Liver (tissue), 9 donors: ENCODE results near the gene FBN2. TPM values are rescaled to one million over a fixed set of nuclear protein-coding genes. Genes with fewer than 3 reads are reported as not detected.

Experiments
- DNase-seq: peaks from one replicate; pipeline ENCODE4 v3.0.0-alpha.2; 2017; ENCODE audit warnings: low spot score
- H3K27ac ChIP-seq, 2 donors: one replicate each; pipeline ENCODE4 v1.7.0; 2013; ENCODE audit warnings: inconsistent platforms in 2 of 2, low read length in 2 of 2, control low read depth in 1 of 2, low read depth in 1 of 2, mild to moderate bottlenecking in 1 of 2
- H3K27me3 ChIP-seq, 4 donors: one replicate each; pipeline versions ENCODE4 v1.6.1 to v1.7.0; 2013; ENCODE audit warnings: low read length in 3 of 4, inconsistent platforms in 1 of 4, mild to moderate bottlenecking in 1 of 4, moderate library complexity in 1 of 4; ENCODE audit not compliant: control insufficient read depth in 4 of 4, insufficient read depth in 4 of 4
- H3K36me3 ChIP-seq, 4 donors: one replicate each; pipeline versions ENCODE4 v1.6.1 to v1.7.0; 2013; ENCODE audit warnings: low read length in 3 of 4, mild to moderate bottlenecking in 3 of 4, low read depth in 1 of 4, moderate library complexity in 1 of 4; ENCODE audit not compliant: control insufficient read depth in 4 of 4, insufficient read depth in 3 of 4
- H3K4me1 ChIP-seq, 4 donors: one replicate each; pipeline versions ENCODE4 v1.6.1 to v1.7.0; 2013; ENCODE audit warnings: low read length in 3 of 4, mild to moderate bottlenecking in 3 of 4, moderate library complexity in 1 of 4; ENCODE audit not compliant: control insufficient read depth in 4 of 4, insufficient read depth in 4 of 4
- H3K4me3 ChIP-seq, 3 donors: one replicate each; pipeline versions ENCODE4 v1.6.1 to v1.7.0; 2013; ENCODE audit warnings: low read length in 3 of 3, control low read depth in 1 of 3, low read depth in 1 of 3, mild to moderate bottlenecking in 1 of 3
- H3K9ac ChIP-seq, 2 donors: one replicate each; pipeline ENCODE4 v1.7.0; 2013; ENCODE audit warnings: low read length in 2 of 2, mild to moderate bottlenecking in 2 of 2, moderate library complexity in 2 of 2, control low read depth in 1 of 2, low read depth in 1 of 2
- H3K9me3 ChIP-seq, 4 donors: one replicate each; pipeline versions ENCODE4 v1.6.1 to v1.7.0; 2013; ENCODE audit warnings: low read length in 3 of 4; ENCODE audit not compliant: control insufficient read depth in 4 of 4
- EGR1 ChIP-seq, 2 donors: IDR thresholded peaks; 2 replicates each; pipeline ENCODE4 v1.6.1; 2016 to 2018; ENCODE audit warnings: antibody characterized with exemption in 2 of 2, low read depth in 2 of 2
- FOXA1 ChIP-seq: IDR thresholded peaks from 2 replicates; pipeline ENCODE4 v1.6.1; 2016; ENCODE audit warnings: antibody characterized with exemption
- GABPA ChIP-seq, 2 donors: IDR thresholded peaks in 1 of 2; conservative IDR thresholded peaks in 1 of 2; 2 replicates each; pipeline ENCODE4 v1.6.1; 2016; ENCODE audit warnings: antibody characterized with exemption in 2 of 2, mild to moderate bottlenecking in 1 of 2, moderate library complexity in 1 of 2
- HNF4A ChIP-seq, 2 donors: conservative IDR thresholded peaks; 2 replicates each; pipeline ENCODE4 v1.6.1; 2016; ENCODE audit warnings: antibody characterized with exemption in 2 of 2, mild to moderate bottlenecking in 2 of 2
- HNF4G ChIP-seq: IDR thresholded peaks from 2 replicates; pipeline ENCODE4 v1.6.1; 2016; ENCODE audit warnings: antibody characterized with exemption
- JUND ChIP-seq, 2 donors: IDR thresholded peaks; 2 replicates each; pipeline ENCODE4 v1.6.1; 2016; ENCODE audit warnings: antibody characterized with exemption in 2 of 2
- MAX ChIP-seq: IDR thresholded peaks from 2 replicates; pipeline ENCODE4 v1.6.1; 2016; ENCODE audit warnings: antibody characterized with exemption
- NR2F2 ChIP-seq: IDR thresholded peaks from 2 replicates; pipeline ENCODE4 v1.6.1; 2016; ENCODE audit warnings: antibody characterized with exemption
- RAD21 ChIP-seq, 2 donors: IDR thresholded peaks; 2 replicates each; pipeline ENCODE4 v1.6.1; 2016; ENCODE audit warnings: antibody characterized with exemption in 2 of 2, mild to moderate bottlenecking in 2 of 2
- RXRA ChIP-seq, 2 donors: IDR thresholded peaks; 2 replicates each; pipeline ENCODE4 v1.6.1; 2017 to 2018; ENCODE audit warnings: antibody characterized with exemption in 2 of 2, mild to moderate bottlenecking in 1 of 2
- SP1 ChIP-seq: IDR thresholded peaks from 2 replicates; pipeline ENCODE4 v1.6.1; 2018; ENCODE audit warnings: antibody characterized with exemption, mild to moderate bottlenecking
- TAF1 ChIP-seq: conservative IDR thresholded peaks from 2 replicates; pipeline ENCODE4 v1.6.1; 2016; ENCODE audit warnings: antibody characterized with exemption, mild to moderate bottlenecking
- YY1 ChIP-seq: IDR thresholded peaks from 2 replicates; pipeline ENCODE4 v1.6.1; 2016; ENCODE audit warnings: antibody characterized with exemption, mild to moderate bottlenecking
- WGBS: extraction: QIAGEN DNeasy Blood & Tissue Kit; methylation state at CpG from one replicate; pipeline ENCODE4 v1.1.7; 2013; 5-methylcytosine and 5-hydroxymethylcytosine counted together
- polyA plus RNA-seq, 2 donors: library from polyadenylated mRNA; stranded (reverse) in 1 of 2; unstranded in 1 of 2; fragments of 200-250 nt in 1 of 2; fragments of >200 nt in 1 of 2; fragmentation: Nextera tagmentation in 1 of 2; extraction: Ambion mirVana in 1 of 2; gene quantifications; one replicate each; pipeline versions ENCODE4 v1.2.1 to v1.2.3, GENCODE V29; 2013 to 2015
- total RNA-seq, 2 donors: library from RNA; depleted of rRNA; stranded (reverse); fragments of >200 nt; gene quantifications; one replicate each; pipeline ENCODE4 v1.2.3, GENCODE V29; 2014
- TF ChIP-seq, protein P1 (sequence below): IDR thresholded peaks from 2 replicates; pipeline ENCODE4 v1.6.1; 2016; ENCODE audit warnings: antibody characterized with exemption, mild to moderate bottlenecking
- TF ChIP-seq, protein P2 (sequence below): fragments of 150-350 bp; IDR thresholded peaks from 2 replicates; pipeline ENCODE4 v1.5.1; 2017; ENCODE audit warnings: improper control_type of control experiment, low read depth, low read length; ENCODE audit not compliant: missing input control
- donor health status: healthy.
- donor health status: healthy.
- donor health status: healthy.
- donor health status: healthy.
- donor health status: healthy.

The FBN2 gene
- total and polyA plus RNA-seq, 4 donors, result 0.08 to 4.1 (median 0.47) TPM

DNA sequence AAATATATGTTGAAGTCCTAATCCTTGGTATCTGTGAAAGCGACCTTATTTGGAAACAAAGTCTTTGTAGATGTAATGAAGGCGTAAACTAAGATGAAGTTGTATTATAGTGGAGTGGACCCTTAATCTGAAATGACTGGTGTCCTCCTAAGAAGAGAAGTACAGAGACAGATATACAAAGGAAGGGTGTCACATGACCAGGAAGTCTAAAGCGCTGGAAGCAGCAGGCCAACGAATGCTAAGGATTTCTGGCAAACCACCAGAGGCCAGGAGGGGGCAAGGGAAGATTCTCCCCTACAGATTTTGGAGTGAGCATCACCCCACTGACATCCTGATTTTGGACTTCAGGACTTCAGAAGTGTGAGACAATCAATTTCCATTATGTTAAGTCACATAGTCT is 292.1 kb downstream of the FBN2 start:
- Histone ChIP-seq H3K4me3 (no peak overlapping the region), H3K27me3 (no peaks in the 10 kb centered on the region), H3K9ac (no peak overlapping the region), H3K4me1 (no peaks in the 10 kb centered on the region), H3K36me3 (no peaks in the 10 kb centered on the region), H3K27ac (no peak overlapping the region), H3K9me3 (no peaks in the 10 kb centered on the region)
- WGBS, result 79% methylated on average over 4 of the region's 4 CpGs
- TF ChIP-seq TAF1, result no peak
- no peak for TF ChIP-seq HNF4A (conservative IDR thresholded peaks at IDR 0.05)
- no peak for TF ChIP-seq GABPA (IDR thresholded peaks at IDR 0.05 in 1 of 2, conservative IDR thresholded peaks at IDR 0.05 in 1 of 2)
- TF ChIP-seq HNF4G, result no peak
- no peak for TF ChIP-seq FOXA1
- no peak for TF ChIP-seq NR2F2
- DNase-seq, result no peak

DNA sequence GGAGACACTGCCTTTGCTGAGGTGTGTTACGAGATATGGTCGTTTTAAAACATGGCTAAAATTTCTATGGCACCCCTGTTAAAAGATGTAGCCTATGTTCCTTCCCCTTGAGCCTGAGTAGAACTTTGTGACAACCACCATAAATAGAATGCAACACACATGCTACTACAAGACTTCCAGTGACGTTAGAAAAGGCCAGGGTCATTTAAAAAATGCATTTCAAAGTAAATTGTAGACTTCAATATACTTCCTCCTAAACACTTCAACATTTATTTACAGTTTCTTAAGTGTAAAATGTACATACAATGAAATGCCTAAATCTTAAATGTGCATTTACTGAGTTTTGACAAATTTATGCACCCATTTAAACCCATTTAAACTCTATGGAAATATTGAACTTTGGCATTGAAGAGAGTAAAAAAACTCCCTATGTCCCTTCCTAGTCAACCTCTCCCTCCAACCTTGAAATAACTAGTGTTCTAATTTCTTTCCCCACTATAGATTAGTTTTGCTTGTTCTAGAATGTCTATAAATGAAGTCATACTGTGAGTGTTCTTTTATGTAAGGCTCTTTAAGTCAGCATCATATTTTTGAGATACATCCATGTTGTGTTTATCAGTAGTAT is 294.0 kb downstream of the FBN2 start:
- WGBS, result 68% methylated on average over 3 of the region's 3 CpGs
- Histone ChIP-seq H3K4me1 (no peaks in the 10 kb centered on the region), H3K9me3 (no peaks in the 10 kb centered on the region), H3K36me3 (no peaks in the 10 kb centered on the region), H3K27me3 (peaks cover 0 to 4% (median 0%) of the 10 kb centered on the region in 4 donors), H3K4me3 (no peak overlapping the region), H3K9ac (no peak overlapping the region), H3K27ac (no peak overlapping the region)
- TF ChIP-seq HNF4A (conservative IDR thresholded peaks at IDR 0.05) (no peak), YY1 (no peak), SP1 (no peak), TAF1 (no peak), EGR1 (IDR thresholded peaks at IDR 0.05; ENCODE audit: low read depth in 2 of 2) (no peak), NR2F2 (no peak), FOXA1 (no peak), RAD21 (IDR thresholded peaks at IDR 0.05) (no peak), JUND (IDR thresholded peaks at IDR 0.05) (no peak), GABPA (IDR thresholded peaks at IDR 0.05 in 1 of 2, conservative IDR thresholded peaks at IDR 0.05 in 1 of 2) (no peak), RXRA (IDR thresholded peaks at IDR 0.05) (no peak), MAX (no peak)
- TF ChIP-seq, protein P1, sequence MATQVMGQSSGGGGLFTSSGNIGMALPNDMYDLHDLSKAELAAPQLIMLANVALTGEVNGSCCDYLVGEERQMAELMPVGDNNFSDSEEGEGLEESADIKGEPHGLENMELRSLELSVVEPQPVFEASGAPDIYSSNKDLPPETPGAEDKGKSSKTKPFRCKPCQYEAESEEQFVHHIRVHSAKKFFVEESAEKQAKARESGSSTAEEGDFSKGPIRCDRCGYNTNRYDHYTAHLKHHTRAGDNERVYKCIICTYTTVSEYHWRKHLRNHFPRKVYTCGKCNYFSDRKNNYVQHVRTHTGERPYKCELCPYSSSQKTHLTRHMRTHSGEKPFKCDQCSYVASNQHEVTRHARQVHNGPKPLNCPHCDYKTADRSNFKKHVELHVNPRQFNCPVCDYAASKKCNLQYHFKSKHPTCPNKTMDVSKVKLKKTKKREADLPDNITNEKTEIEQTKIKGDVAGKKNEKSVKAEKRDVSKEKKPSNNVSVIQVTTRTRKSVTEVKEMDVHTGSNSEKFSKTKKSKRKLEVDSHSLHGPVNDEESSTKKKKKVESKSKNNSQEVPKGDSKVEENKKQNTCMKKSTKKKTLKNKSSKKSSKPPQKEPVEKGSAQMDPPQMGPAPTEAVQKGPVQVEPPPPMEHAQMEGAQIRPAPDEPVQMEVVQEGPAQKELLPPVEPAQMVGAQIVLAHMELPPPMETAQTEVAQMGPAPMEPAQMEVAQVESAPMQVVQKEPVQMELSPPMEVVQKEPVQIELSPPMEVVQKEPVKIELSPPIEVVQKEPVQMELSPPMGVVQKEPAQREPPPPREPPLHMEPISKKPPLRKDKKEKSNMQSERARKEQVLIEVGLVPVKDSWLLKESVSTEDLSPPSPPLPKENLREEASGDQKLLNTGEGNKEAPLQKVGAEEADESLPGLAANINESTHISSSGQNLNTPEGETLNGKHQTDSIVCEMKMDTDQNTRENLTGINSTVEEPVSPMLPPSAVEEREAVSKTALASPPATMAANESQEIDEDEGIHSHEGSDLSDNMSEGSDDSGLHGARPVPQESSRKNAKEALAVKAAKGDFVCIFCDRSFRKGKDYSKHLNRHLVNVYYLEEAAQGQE, result no peak
- TF ChIP-seq, protein P2, sequence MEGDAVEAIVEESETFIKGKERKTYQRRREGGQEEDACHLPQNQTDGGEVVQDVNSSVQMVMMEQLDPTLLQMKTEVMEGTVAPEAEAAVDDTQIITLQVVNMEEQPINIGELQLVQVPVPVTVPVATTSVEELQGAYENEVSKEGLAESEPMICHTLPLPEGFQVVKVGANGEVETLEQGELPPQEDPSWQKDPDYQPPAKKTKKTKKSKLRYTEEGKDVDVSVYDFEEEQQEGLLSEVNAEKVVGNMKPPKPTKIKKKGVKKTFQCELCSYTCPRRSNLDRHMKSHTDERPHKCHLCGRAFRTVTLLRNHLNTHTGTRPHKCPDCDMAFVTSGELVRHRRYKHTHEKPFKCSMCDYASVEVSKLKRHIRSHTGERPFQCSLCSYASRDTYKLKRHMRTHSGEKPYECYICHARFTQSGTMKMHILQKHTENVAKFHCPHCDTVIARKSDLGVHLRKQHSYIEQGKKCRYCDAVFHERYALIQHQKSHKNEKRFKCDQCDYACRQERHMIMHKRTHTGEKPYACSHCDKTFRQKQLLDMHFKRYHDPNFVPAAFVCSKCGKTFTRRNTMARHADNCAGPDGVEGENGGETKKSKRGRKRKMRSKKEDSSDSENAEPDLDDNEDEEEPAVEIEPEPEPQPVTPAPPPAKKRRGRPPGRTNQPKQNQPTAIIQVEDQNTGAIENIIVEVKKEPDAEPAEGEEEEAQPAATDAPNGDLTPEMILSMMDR, result no peak
- no peak for DNase-seq
